H1 (cell line): ENCODE data around the gene MAP3K13. TPM values are rescaled to one million over a fixed set of nuclear protein-coding genes. Genes with fewer than 3 reads are reported as not detected.

Experiments used
- BCL11A ChIP-seq, 2 experiments: IDR thresholded peaks; one replicate each; pipeline ENCODE4 v1.6.1; 2011; ENCODE audit warnings: low read depth in 2 of 2, low read length in 2 of 2, mild to moderate bottlenecking in 2 of 2
- EZH2 ChIP-seq: fragments of 200-600 bp; sonication (generic); IDR thresholded peaks from 2 replicates; pipeline ENCODE4 v1.7.1; 2012; ENCODE audit warnings: low read depth, mild to moderate bottlenecking, moderate library complexity, low read length, inconsistent platforms; ENCODE audit not compliant: severe bottlenecking
- HDAC2 ChIP-seq, 2 experiments: fragments of 300-600 bp in 1 of 2; sonication (generic) in 1 of 2; IDR thresholded peaks; 2 replicates each; pipeline ENCODE4 v1.6.1; 2011 to 2012; ENCODE audit warnings: low read depth in 2 of 2, low read length in 2 of 2, mild to moderate bottlenecking in 2 of 2, moderate library complexity in 2 of 2, borderline replicate concordance in 1 of 2, inconsistent platforms in 1 of 2
- KDM4A ChIP-seq: IDR thresholded peaks from one replicate; pipeline ENCODE4 v1.7.1; 2012; ENCODE audit warnings: low read depth, mild to moderate bottlenecking, moderate library complexity, low read length, inconsistent platforms; ENCODE audit not compliant: severe bottlenecking
- RBBP5 ChIP-seq: IDR thresholded peaks from 2 replicates; pipeline ENCODE4 v1.7.1; 2012; ENCODE audit warnings: low read depth, mild to moderate bottlenecking, inconsistent platforms, low read length, moderate library complexity, borderline replicate concordance
- polyA plus RNA-seq, 7 experiments: library from polyadenylated mRNA; depleted of rRNA in 3 of 7; stranded (reverse) in 5 of 7; unstranded in 2 of 7; fragments of >200 nt in 5 of 7; fragments of 200-250 nt in 2 of 7; gene quantifications; 1 replicate in 5 of 7; 2 replicates in 1 of 7; 4 replicates in 1 of 7; pipeline versions ENCODE4 v1.2.1 to v1.2.3, GENCODE V29; 2011 to 2013; ENCODE audit warnings: missing spikeins in 2 of 7, mixed read lengths in 2 of 7
- total RNA-seq: library from RNA; stranded (reverse); fragmentation: NEBNext Ultra II Directional; extraction: Animal tissue kit (Norgen Biotek cat#: 25700); gene quantifications from 2 replicates; pipeline ENCODE4 v1.2.1, GENCODE V29; 2021

MAP3K13 gene
- total and polyA plus RNA-seq, 2 of the 8 experiments (the other 6 are each of a cell fraction or from before 2014, with no cell fraction given), result 6.8 to 17.9 TPM

GRCh38 chr3:185442031-185442430, 79.1 kb downstream of the MAP3K13 start (continued):
- TF ChIP-seq BCL11A (IDR thresholded peaks at IDR 0.05; ENCODE audit: low read depth in 2 of 2, low read length in 2 of 2) (no peak), HDAC2 (IDR thresholded peaks at IDR 0.05; ENCODE audit: borderline replicate concordance in 1 of 2, low read depth in 2 of 2, low read length in 2 of 2) (no peak), EZH2 (no peak), RBBP5 (no peak), KDM4A (no peak)
